NCI-H2107 treated with DMSO at 0.1 percent for 48 hours (cell line): ENCODE results near the gene FKBP5.
"Not testable (repeated sequence)": the region's sequence is repeated elsewhere in the genome, so short reads cannot be mapped to it uniquely, and the experiment has no call there.

Source experiments
- DNase-seq: peaks from one replicate; lab custom pipeline; 2025; ENCODE audit not compliant: unreplicated experiment; lab: John Stamatoyannopoulos, UW

FKBP5 gene

DNA sequence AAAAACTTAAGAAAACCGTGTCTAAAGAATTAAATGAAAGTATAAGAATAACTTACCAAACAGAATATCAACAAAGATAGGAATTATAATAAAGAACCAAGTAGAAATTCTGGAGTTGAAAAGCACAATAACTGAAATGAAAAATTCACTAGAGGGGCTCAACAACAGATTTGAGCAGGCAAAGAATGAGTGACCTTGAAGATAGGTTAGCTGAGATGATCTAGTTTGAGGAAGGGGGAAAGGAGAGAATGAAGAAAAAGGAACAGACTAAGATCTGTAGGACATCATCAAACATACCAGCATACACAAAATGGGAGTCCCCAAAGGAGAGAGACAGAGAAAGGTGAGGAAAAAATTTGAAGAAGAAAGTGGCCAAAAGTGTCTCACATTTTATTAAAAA is 138.3 kb downstream of the FKBP5 start:
- DNase-seq, result no peak

DNA sequence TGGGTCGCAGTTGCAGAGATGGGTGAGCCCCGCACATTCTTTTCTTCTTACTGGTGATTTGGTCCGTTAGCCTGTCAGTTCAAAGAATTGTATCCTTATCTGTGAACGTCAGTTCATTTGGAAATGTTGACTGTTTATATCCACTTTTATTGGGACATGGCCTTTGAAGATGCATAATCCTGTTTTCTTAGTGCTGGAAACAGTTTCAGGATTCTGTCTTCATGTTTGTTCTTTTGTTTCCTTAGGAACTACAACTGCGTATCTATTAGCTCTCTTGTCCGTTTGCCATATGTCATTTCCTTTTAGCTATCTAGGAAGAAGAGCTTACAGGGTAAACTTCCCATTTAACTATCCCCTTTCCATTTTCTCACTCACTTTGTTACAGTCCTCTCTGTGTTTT is 141.0 kb downstream of the FKBP5 start:
- DNase-seq, result no peak

DNA sequence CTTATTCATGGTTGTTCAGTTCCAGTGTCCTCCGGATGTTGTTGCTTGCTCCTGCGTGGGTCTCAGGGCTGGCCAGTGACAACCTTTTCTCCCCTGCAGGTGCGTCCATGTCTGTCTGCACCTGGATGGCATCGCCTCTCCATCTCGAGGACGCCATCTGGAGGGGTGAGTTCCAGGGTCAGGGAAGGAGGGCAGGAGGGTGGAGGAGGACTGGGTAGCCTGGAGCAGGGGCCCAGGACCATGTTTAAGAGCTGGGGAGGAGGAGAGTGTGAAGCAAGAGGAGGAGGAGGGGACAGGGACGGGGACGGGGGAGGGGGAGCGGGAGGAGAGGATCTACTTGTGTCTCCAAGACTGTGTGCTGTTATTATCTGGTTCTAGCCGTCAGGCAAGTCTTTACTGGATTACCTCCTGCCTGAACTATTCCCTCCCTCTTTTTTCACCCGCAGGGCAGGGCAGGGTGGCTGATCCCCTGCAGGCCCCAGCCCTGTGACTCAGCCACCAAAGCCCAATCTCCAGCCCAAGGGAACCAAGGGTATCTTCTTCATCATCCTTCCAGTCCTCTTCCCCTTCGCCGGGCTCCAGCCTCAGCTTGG is 143.8 kb downstream of the FKBP5 start:
- DNase-seq, result no peak

DNA sequence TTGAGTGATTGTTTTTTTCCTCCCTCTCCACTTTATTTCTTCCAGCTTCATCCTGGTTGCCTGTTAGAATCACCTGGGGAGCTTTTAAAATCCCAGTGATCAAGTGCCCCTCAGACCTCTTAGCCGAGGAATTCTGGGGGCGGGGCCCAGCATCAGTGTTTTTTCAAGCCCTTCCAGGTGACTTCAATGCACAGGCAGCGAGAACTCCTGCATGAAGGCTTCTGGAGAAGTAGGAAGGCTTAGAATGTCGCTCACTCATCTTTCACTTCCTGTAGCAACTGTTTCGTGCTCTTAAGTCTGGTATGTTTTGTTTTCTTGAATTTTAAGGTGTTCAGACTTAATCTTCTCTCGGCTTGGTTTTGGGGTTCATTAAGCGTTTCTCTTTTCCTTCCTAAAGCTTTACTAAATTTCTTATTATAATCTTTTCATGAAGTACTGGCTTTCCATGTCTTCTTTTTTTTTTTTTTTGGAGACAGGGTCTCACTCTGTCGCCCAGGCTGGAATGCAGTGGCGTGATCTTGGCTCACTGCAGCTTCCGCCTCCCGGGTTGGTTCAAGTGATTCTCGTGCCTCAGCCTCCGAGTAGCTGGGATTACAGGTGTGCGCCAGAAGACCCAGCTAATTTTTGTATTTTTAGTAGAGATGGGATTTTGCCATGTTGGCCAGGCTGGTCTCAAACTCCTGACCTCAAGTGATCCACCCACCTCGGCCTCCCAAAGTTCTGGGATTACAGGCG is 145.1 kb downstream of the FKBP5 start:
- no peak for DNase-seq

DNA sequence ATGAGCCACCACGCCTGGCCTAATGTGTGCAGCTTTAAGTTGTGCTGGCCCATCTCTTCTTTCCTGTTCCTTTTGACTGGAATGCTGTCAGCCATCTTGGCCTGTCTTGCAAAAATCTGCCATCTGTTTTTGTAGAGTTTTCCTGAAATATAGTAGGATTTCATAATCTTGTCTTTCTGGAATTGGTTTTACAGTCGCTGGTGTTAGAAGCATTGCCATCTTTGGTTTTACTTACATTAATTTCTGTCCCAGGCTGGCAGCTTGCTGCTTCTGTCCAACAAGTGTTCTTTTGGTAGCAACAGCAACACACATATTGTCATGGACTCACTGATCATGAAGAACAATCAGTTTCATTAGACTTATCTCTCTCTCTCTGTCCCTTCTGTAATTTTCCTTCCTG is 146.9 kb downstream of the FKBP5 start:
- DNase-seq, result no peak

DNA sequence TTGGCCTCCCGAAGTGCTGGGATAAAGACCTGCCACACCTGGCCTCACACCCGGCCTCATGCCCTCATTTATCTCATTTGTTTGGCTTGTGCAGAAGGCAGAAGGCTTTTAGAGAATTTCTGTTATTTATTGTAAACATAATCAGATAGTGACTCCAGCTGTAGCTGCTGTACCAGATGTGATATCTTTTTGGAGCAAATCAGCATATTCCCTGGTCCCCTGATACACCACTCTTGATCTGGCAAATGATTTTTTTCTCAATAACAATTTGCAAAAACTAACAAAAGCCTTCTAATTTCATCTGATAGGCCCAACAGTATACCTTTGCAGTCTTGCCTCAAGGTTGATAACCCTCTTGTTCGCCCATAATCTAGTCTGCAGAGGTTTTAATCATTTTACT is 149.5 kb downstream of the FKBP5 start:
- DNase-seq, result no peak

DNA sequence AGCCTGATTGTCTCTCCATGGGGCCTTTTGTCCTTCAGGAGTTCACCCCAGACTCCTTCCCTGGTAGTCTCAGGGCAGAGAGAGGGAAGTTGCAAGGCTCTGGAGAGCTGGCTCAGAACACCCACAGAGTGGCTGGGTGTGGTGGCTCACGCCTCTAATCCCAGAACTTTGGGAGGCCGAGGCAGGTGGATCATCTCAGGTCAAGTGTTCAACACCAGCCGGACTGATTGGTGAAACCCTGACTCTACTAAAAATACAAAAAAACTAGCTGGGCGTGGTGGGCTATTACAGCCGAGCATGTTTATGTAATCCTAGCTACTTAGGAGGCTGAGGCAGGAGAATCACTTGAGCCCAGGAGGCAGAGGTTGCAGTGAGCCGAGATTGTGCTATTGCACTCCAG is 152.9 kb downstream of the FKBP5 start:
- DNase-seq, result not testable (repeated sequence)

DNA sequence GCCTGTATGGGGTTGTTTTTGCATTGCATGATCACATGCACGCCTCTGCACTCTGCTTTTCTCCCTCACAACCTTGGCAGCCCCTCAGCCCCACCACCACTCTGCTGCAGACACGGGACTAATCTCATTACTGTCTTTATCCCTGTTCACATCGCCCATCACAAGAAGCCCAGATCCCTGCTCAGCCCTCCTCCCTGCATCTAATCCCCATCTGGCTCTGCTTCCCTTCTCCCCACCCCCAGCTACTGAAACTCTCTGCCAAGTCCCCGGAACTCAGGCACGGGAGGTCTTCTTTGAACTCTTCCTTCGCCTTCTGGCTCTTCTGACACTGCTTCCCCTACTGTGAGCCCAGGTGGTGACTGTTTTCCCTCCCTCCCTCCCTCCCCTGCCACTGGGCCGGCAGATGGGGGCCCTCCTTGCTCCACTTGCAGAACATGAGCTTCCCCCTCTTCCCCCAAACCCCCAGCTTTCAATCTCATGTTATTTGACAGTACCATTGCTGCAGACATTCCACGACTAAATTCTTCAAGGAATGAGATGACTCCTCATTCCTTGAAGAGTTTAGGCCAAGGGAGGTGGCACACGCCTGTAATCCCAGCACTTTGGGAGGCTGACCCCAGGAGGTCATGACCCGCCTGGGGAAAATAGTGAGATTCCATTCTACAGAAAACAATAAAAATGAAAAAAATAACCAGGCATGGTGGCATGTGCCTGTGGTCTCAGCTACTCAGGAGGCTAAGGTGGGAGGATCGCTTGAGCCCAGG is 154.1 kb downstream of the FKBP5 start:
- DNase-seq, result no peak

DNA sequence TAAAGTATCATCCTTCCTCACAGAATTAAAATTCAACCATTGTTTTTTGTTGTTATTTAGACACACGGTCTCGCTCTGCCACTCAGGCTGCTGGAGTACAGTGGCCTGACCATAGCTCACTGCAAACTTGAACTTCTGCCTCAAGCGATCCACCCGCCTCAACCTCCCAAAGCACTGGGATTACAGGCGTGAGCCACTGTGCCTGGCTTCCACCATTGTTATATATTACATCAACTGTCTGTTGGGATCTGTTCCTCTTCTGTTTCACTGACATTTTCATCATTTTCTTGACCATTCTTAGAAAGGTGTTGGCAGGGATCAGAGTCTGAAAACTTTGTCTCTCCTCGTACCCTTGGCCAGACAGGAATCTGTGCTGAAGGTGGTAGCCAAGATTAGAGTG is 154.7 kb downstream of the FKBP5 start:
- DNase-seq, result no peak

DNA sequence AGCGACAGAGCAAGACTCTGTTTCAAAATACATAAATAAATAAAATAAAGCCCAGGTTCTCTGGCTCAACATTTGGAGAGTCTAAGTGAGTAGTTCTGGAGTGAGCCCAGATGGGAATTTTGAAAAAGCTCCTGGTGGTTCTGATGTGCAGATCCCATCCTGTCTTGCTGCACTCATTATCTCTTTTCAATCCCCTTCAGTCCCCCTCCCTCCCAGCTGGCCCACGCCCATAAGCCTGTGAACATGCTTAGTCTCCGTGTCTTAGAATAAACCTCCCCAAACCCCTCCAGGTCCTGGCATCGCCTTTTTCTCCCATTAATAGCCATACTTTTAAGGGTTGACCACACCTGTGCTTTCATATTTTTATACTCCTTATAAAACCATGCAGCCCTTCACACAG is 156.6 kb downstream of the FKBP5 start:
- no peak for DNase-seq

DNA sequence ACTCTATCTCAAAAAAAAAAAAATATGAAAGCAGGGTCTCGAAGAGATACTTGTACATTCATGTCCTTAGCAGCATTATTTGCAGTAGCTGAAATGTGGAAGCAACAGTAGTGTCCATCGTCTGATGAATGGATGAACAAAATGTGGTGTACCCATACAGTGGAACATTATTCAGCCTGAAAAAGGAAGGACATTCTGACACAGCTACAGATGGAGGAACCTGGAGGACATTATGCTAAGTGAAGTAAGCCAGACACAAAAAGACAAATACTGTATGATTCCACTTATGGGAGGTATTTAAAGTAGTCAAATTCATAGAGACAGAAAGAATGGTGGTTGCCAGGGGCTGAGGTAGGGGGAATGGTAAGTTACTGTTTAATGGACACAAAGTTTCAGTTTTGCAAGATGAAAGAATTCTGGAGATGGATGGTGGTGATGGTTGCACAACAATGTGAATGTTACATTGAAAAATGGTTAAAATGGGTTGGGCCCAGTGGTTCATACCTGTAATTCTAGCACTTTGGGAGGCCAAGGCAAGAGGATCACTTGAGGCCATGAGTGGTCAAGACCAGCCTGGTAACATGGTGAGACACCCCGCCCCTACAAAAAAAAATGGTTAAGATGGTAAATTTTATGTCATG is 164.2 kb downstream of the FKBP5 start:
- no peak for DNase-seq
